ENCODE results near the gene ADGRG7. TPM values are rescaled to one million over a fixed set of nuclear protein-coding genes. Genes with fewer than 3 reads are reported as not detected.

ADGRG7 gene
- polyA plus RNA-seq, 1 donor (not counting 4 experiments of a cell fraction or from before 2014, with no cell fraction given), result 0.03 TPM

DNA sequence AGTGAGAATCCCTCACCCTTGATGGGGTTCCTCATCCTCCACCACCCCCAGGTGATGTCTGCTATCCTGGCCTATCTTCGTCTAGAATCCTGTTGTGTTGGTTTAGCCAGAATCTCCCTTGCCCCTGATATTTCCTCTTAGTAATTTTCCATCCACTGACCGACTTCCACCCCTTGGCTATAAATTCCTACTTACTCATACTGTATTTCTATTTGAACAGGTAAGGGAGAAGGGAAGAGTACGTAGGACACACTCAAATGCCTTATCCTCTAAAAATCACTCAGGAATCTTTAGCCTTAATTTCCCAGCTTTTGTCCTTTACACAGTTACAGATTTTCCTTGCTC, 99.2 kb downstream of the ADGRG7 start:
- H3K4me1 ChIP-seq (ENCODE audit: control insufficient read depth, extremely low read depth, insufficient read depth, low read length), result peaks cover 32% of the 10 kb centered on the region
- TF ChIP-seq EZH2 (IDR thresholded peaks at IDR 0.05; ENCODE audit: low read length), result no peak
- TF ChIP-seq, protein P1, sequence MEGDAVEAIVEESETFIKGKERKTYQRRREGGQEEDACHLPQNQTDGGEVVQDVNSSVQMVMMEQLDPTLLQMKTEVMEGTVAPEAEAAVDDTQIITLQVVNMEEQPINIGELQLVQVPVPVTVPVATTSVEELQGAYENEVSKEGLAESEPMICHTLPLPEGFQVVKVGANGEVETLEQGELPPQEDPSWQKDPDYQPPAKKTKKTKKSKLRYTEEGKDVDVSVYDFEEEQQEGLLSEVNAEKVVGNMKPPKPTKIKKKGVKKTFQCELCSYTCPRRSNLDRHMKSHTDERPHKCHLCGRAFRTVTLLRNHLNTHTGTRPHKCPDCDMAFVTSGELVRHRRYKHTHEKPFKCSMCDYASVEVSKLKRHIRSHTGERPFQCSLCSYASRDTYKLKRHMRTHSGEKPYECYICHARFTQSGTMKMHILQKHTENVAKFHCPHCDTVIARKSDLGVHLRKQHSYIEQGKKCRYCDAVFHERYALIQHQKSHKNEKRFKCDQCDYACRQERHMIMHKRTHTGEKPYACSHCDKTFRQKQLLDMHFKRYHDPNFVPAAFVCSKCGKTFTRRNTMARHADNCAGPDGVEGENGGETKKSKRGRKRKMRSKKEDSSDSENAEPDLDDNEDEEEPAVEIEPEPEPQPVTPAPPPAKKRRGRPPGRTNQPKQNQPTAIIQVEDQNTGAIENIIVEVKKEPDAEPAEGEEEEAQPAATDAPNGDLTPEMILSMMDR (optimal IDR thresholded peaks at IDR 0.05 in 1 of 3, IDR thresholded peaks at IDR 0.05 in 1 of 3, conservative IDR thresholded peaks at IDR 0.05 in 1 of 3; ENCODE audit: extremely low read depth in 1 of 3, insufficient read depth in 2 of 3, low read length in 3 of 3), result no peak
- H3K27ac ChIP-seq (ENCODE audit: control insufficient read depth, insufficient read depth, low read length), result peak overlapping the region; percentile 96
- H3K4me3 ChIP-seq (ENCODE audit: control insufficient read depth in 2 of 3, extremely low read depth in 1 of 3, insufficient read depth in 2 of 3, low read depth in 1 of 3, low read length in 3 of 3), result peak overlapping the region; percentile 71 to 85 (median 76)
- H3K9me1 ChIP-seq (ENCODE audit: control insufficient read depth, extremely low read depth, insufficient read depth, low read length), result no peaks in the 10 kb centered on the region
- no peak for FAIRE-seq
- H3K9ac ChIP-seq (ENCODE audit: control insufficient read depth, extremely low read depth, insufficient read depth, low read length), result peak overlapping the region; percentile 91
- dilution Hi-C loops (cut with MboI; ENCODE audit: extremely low pct_ligation_motif_present, low sequenced_read_pairs), result no loop called here
- H3K4me2 ChIP-seq (ENCODE audit: control insufficient read depth, extremely low read depth, insufficient read depth, low read depth, low read length), result peak overlapping the region; percentile 97
- no peaks in the 10 kb centered on the region for H3K27me3 ChIP-seq (ENCODE audit: control insufficient read depth, extremely low read depth, insufficient read depth, low read length)
- H3K9me3 ChIP-seq (ENCODE audit: control insufficient read depth, low read depth, low read length), result no peaks in the 10 kb centered on the region
- H3K36me3 ChIP-seq (ENCODE audit: control insufficient read depth in 2 of 2, extremely low read depth in 1 of 2, insufficient read depth in 2 of 2, low read length in 2 of 2), result peaks cover 0 to 7% of the 10 kb centered on the region in 2 experiments
- DNase-seq (ENCODE audit: low read depth, low spot score), result no peak
- peaks cover 39% of the 10 kb centered on the region for H3K79me2 ChIP-seq (ENCODE audit: control insufficient read depth, insufficient read depth, low read length)
- H2AFZ ChIP-seq (ENCODE audit: control insufficient read depth, low read length), result peak overlapping the region; percentile 37
- H4K20me1 ChIP-seq (ENCODE audit: control insufficient read depth, extremely low read depth, insufficient read depth, low read length), result peaks cover 2% of the 10 kb centered on the region

DNA sequence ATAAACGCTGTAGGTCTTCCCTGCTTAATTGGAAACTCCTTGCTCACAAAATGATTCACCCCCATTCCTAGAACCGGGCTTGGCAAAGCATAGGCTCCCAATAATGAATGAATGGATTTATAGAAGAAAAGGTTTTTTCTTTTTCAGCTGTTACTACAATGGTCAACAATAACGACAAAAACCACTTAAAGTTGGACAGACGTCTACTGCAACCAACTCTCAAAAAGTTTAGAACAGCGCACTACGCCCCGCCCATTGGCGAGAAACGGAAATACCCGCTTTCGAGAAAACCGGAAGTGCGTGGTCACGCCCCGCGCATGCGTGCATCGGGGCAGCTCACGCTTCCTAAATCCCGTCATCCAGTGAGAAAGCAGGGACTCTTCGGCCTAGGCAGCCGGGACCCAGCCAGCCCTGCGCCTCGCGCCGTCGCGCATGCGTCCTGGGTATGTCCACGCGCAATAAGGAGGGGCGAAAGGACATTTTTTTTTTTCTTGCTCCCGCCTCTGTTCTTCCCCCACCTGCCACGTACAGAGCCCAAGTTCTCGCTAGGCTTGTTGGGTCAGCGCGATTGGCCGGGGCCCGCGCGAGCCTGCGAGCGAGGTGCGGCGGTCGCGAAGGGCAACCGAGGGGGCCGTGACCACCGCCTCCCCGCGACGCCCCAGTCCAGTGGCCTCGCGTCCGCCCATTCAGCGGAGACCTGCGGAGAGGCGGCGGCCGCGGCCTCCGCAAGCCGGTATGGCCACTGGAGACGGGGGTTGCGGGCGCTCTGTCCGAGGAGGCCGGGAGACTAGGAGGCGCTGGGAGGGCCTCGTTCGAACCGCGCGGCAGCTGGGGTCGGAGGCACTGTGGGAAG, 99.8 kb downstream of the ADGRG7 start, which contains the start of gene TFG:
Gene TFG, plus strand, starts transcription at position 506 of the 853 bp plus-strand sequence. CDS start 4,192 bp downstream, outside the sequence.
- H4K20me1 ChIP-seq (ENCODE audit: control insufficient read depth, extremely low read depth, insufficient read depth, low read length), result peaks cover 2% of the 10 kb centered on the region
- DNase-seq (ENCODE audit: low read depth, low spot score) (peak; percentile 91), FAIRE-seq (peak; percentile 89)
- peak within 1 kb of the TSS; percentile 97 for H3K4me2 ChIP-seq (ENCODE audit: control insufficient read depth, extremely low read depth, insufficient read depth, low read depth, low read length)
- H3K4me3 ChIP-seq (ENCODE audit: control insufficient read depth in 2 of 3, extremely low read depth in 1 of 3, insufficient read depth in 2 of 3, low read depth in 1 of 3, low read length in 3 of 3), result peak within 1 kb of the TSS; percentile 85 to 95 (median 91)
- peaks cover 32% of the 10 kb centered on the region for H3K4me1 ChIP-seq (ENCODE audit: control insufficient read depth, extremely low read depth, insufficient read depth, low read length)
- peak within 1 kb of the TSS; percentile 37 for H2AFZ ChIP-seq (ENCODE audit: control insufficient read depth, low read length)
- peaks cover 0 to 7% of the 10 kb centered on the region in 2 experiments for H3K36me3 ChIP-seq (ENCODE audit: control insufficient read depth in 2 of 2, extremely low read depth in 1 of 2, insufficient read depth in 2 of 2, low read length in 2 of 2)
- no peaks in the 10 kb centered on the region for H3K9me1 ChIP-seq (ENCODE audit: control insufficient read depth, extremely low read depth, insufficient read depth, low read length)
- H3K9ac ChIP-seq (ENCODE audit: control insufficient read depth, extremely low read depth, insufficient read depth, low read length), result peak within 1 kb of the TSS; percentile 91
- H3K79me2 ChIP-seq (ENCODE audit: control insufficient read depth, insufficient read depth, low read length), result peaks cover 45% of the 10 kb centered on the region
- no peaks in the 10 kb centered on the region for H3K9me3 ChIP-seq (ENCODE audit: control insufficient read depth, low read depth, low read length)
- no peaks in the 10 kb centered on the region for H3K27me3 ChIP-seq (ENCODE audit: control insufficient read depth, extremely low read depth, insufficient read depth, low read length)
- dilution Hi-C loops (cut with MboI; ENCODE audit: extremely low pct_ligation_motif_present, low sequenced_read_pairs), result no loop called here
- peak within 1 kb of the TSS; percentile 96 for H3K27ac ChIP-seq (ENCODE audit: control insufficient read depth, insufficient read depth, low read length)
- TF ChIP-seq EZH2 (IDR thresholded peaks at IDR 0.05; ENCODE audit: low read length), result no peak
- TF ChIP-seq, protein P1 (optimal IDR thresholded peaks at IDR 0.05 in 1 of 3, IDR thresholded peaks at IDR 0.05 in 1 of 3, conservative IDR thresholded peaks at IDR 0.05 in 1 of 3; ENCODE audit: extremely low read depth in 1 of 3, insufficient read depth in 2 of 3, low read length in 3 of 3), result no peak

Data from keratinocyte (primary cell).